SH-SY5Y (cell line): ENCODE measurements around the gene VIT.

Source experiments
- GATA2 ChIP-seq: IDR thresholded peaks from 2 replicates; pipeline ENCODE4 v1.6.1; 2011; ENCODE audit warnings: mild to moderate bottlenecking, low read depth, low read length
- GATA3 ChIP-seq: IDR thresholded peaks from 2 replicates; pipeline ENCODE4 v1.6.1; 2011; ENCODE audit warnings: low read depth, mild to moderate bottlenecking, low read length, moderate library complexity

GRCh38 chr2:36834203-36834602 lies 137.7 kb downstream of the VIT start:
- TF ChIP-seq GATA2 = no peak
- TF ChIP-seq GATA3 = no peak
